GM18505 (cell line): ENCODE data around the gene MAD2L1.
"Not testable (repeated sequence)": the region's sequence is repeated elsewhere in the genome, so short reads cannot be mapped to it uniquely, and the experiment has no call there.

Experiments
- ATAC-seq: cut with Tn5 transposase; IDR thresholded peaks from one replicate; pipeline ENCODE4 v1.9.1; 2021; ENCODE audit not compliant: unreplicated experiment
- POLR2A ChIP-seq: IDR thresholded peaks from 4 replicates; pipeline ENCODE4 v1.6.1; 2011; ENCODE audit warnings: borderline replicate concordance; ENCODE audit not compliant: insufficient read depth, insufficient read length; ENCODE audit errors: extremely low read depth

MAD2L1 gene

GRCh38 chr4:120066517-120067340 lies at the start of gene MAD2L1:
Gene MAD2L1 (minus strand): TSS chr4:120066848. CDS start chr4:120066734, 114 bp downstream.
- TF ChIP-seq POLR2A, result peak; percentile 89
- ATAC-seq, result peak; percentile 91

- TF ChIP-seq POLR2A, result no peak
- ATAC-seq, result no peak
These were observed 45.1 kb upstream of the MAD2L1 start for GRCh38 chr4:120111745-120112144.

- TF ChIP-seq POLR2A, result no peak
- ATAC-seq, result no peak
These were observed 42.8 kb upstream of the MAD2L1 start for GRCh38 chr4:120109406-120109805.

DNA sequence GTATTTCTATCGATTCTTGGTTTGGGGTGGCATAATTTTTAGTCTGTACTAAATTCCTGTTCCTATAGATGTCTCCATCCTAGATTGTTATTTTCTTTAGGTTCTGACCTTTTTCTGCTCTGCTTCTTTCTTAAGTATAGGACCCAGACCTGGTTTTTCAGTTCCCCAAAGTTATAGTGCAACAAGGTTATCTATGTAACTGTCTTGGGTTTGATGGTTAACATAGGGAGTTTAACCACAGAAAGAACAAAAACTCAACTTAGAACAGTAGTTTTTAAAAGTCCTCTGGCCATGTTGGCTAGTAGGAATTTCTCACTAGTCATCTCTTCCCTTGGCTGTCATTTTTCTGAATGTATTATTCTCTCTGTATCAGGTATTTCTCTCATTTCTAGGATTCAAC lies 38.8 kb upstream of the MAD2L1 start:
- ATAC-seq, result peak; percentile 82

DNA sequence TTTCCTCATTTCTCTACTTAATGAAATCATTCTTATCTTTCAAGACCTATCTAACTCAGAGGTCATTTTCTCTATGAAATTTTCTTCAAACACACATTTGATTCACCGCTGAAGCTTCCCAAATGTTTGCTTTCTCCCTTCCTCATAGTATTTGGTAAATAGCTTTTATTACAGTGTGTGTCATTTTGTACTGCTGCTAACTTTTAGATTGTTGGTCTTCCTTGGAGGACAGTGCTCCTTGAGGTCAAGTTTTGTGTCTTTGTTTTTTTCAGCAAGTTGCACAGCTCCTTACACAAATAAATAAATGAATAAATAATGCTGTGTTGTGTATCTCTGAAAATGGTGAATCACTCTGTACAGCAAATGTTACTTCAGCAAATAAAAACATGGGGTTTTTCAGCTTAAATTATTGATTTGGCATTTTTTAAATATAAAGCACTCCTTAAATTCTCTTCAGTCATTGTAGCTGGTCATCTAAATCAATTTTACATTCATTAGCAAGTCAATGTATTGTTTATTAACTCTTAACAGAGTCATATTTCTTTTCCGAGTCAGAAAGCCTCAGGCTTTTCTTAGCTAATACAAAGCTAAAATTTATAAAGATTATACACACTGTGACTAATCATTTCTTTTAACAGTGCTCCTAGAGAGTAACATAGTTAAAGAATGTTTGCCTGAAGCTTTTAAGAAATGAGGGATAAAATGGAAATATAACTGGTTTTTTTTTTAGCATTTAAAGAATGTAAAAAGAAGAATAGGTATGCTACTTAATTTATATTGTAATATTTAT lies 30.1 kb upstream of the MAD2L1 start:
- no peak for ATAC-seq
- TF ChIP-seq POLR2A, result no peak

More for the DNA sequence above, 38.8 kb upstream of the MAD2L1 start:
- no peak for TF ChIP-seq POLR2A

DNA sequence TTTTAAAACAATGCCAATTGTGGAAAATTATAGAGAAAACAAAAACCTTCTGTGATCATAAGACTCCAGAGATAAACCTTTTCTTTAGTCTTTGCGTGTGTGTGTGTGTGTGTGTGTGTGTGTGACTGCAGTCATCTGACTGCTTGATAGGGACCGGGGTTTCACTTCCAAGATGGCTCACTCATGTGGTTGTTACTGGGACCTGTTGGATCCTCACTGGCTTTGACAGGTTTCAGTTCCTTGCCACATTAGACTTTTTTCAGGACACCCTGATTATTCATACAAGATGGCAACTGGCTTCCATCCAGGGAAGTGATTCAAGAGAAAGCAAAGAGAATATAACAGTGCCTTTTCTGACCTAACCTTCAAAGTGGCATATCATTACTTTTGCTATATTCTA lies 21.9 kb upstream of the MAD2L1 start:
- ATAC-seq, result no peak
- TF ChIP-seq POLR2A, result no peak

DNA sequence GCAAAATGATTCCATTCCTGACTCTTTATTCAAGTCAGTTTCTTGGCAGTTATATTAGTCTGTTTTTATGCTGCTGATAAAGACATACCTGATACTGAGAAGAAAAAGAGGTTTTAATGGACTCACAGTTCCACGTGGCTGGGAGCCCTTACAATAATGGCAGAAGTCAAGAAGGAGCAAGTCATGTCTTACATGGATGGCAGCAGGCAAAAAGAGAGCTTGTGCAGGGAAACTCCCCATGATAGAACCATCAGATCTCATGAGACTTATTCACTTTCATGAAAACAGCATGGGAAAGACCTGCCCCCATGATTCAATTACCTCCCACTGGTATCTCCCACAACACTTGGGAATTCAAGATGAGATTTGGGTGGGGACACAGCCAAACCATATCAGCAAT lies 21.4 kb upstream of the MAD2L1 start:
- ATAC-seq, result not testable (repeated sequence)

DNA sequence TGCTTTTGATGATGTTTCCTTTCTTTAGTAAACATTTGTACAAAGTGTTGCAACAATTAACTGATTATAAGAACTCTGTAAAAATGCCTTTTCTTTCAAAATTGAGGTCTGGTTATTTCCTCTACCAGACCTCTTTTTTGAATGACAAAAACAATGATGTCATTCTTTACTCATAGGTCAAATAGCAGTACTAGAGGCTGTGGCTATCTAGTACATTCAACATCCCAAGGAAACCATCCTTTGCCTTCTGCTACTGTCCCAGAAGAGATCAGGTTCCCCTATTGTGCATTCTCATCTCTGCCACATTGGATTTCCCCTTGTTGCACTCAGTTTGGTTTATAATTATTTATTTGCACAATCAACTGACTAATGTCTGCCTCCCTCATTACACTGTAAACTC lies 19.1 kb upstream of the MAD2L1 start:
- no peak for ATAC-seq
- no peak for TF ChIP-seq POLR2A

- TF ChIP-seq POLR2A, result no peak
- ATAC-seq, result no peak
These were observed 17.7 kb upstream of the MAD2L1 start for GRCh38 chr4:120084327-120084726.

DNA sequence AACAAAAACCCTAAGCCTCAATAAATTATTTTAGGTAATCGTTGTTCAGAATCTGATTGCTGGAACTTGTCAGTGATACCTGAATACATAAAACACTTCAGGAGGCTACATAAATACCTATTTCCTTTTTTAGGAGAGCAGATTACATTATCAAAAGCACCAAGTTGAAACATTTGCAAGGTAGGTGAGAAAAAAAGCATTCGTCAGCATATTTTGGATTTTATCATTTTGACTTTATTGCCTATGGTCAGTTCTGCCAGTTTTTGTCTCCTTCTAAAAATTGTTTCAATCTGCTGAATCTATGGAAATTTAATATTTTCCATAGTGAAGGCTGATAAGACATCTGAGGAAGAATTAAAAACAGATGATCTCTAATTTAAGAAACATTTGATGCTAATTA lies 16.5 kb upstream of the MAD2L1 start:
- ATAC-seq, result no peak
- TF ChIP-seq POLR2A, result no peak

DNA sequence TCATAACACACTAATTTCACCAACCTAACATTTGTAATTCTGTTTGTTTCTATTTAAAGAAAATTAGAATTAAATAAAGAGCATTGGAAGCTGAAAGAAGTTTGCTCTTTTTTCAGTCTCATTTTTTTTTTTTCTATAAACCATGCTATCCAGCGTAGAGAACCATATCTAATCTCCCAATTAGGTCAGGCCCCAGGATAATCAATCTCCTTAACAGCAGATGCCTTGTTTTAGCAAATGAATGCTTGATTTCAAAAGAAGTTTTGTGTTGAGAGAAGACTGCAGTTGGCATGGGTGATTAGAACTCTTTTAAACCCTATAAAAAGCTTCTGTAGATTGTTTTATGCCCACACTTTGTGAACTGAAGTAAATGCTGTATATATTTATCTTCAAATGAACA lies 15.6 kb upstream of the MAD2L1 start:
- TF ChIP-seq POLR2A, result no peak
- ATAC-seq, result no peak

- no peak for TF ChIP-seq POLR2A
- no peak for ATAC-seq
These were observed 15.1 kb upstream of the MAD2L1 start for GRCh38 chr4:120081726-120082125.

- ATAC-seq, result no peak
- TF ChIP-seq POLR2A, result no peak
These were observed 13.9 kb upstream of the MAD2L1 start for GRCh38 chr4:120080533-120080932.
